BE2C (cell line): Measurements from ENCODE around the gene PHTF1.

ENCODE experiments used
- DNase-seq: peaks from one replicate; pipeline ENCODE4 v3.0.0-alpha.2; 2020
- H3K27me3 ChIP-seq: fragments of 250-450 bp; sonication (Bioruptor Pico); 2 replicates; pipeline ENCODE4 v1.5.1; 2020; ENCODE audit warnings: mild to moderate bottlenecking
- H3K36me3 ChIP-seq: fragments of 250-450 bp; sonication (Bioruptor Pico); 2 replicates; pipeline ENCODE4 v1.5.1; 2020; ENCODE audit warnings: mild to moderate bottlenecking
- H3K4me1 ChIP-seq: fragments of 250-450 bp; sonication (Bioruptor Pico); 2 replicates; pipeline ENCODE4 v1.5.1; 2020
- H3K4me3 ChIP-seq: 2 replicates; pipeline ENCODE4 v1.5.1; 2011; ENCODE audit warnings: low read depth, low read length
- H3K9me3 ChIP-seq: fragments of 250-450 bp; sonication (Bioruptor Pico); 2 replicates; pipeline ENCODE4 v1.5.1; 2020
- CTCF ChIP-seq: IDR thresholded peaks from 2 replicates; pipeline ENCODE4 v1.5.1; 2012; ENCODE audit warnings: mild to moderate bottlenecking, low read depth, low read length

PHTF1 gene

GRCh38 chr1:113669988-113670387, 89.3 kb downstream of the PHTF1 start:
- Histone ChIP-seq H3K4me1 (peaks cover 4% of the 10 kb centered on the region; the same call in 1 of the 2 replicates), H3K4me3 (no peak overlapping the region), H3K36me3 (peaks cover 56% of the 10 kb centered on the region), H3K27me3 (no peaks in the 10 kb centered on the region), H3K9me3 (no peaks in the 10 kb centered on the region)
- peak; percentile 22; the same call in 1 of the 2 replicates for TF ChIP-seq CTCF
- DNase-seq: no peak

GRCh38 chr1:113666126-113666525, 93.2 kb downstream of the PHTF1 start:
- Histone ChIP-seq H3K36me3 (peaks cover 35% of the 10 kb centered on the region), H3K9me3 (no peaks in the 10 kb centered on the region), H3K4me3 (no peak overlapping the region), H3K27me3 (no peaks in the 10 kb centered on the region), H3K4me1 (peaks cover 2% of the 10 kb centered on the region; the same call in 1 of the 2 replicates)
- no peak for DNase-seq
- no peak for TF ChIP-seq CTCF

GRCh38 chr1:113665071-113665470, 94.2 kb downstream of the PHTF1 start:
- no peak overlapping the region for H3K4me3 ChIP-seq
- H3K36me3 ChIP-seq: peaks cover 37% of the 10 kb centered on the region
- no peak for DNase-seq
- no peaks in the 10 kb centered on the region for H3K9me3 ChIP-seq
- TF ChIP-seq CTCF: no peak
- peaks cover 3% of the 10 kb centered on the region; the same call in 1 of the 2 replicates for H3K4me1 ChIP-seq
- H3K27me3 ChIP-seq: no peaks in the 10 kb centered on the region

DNA sequence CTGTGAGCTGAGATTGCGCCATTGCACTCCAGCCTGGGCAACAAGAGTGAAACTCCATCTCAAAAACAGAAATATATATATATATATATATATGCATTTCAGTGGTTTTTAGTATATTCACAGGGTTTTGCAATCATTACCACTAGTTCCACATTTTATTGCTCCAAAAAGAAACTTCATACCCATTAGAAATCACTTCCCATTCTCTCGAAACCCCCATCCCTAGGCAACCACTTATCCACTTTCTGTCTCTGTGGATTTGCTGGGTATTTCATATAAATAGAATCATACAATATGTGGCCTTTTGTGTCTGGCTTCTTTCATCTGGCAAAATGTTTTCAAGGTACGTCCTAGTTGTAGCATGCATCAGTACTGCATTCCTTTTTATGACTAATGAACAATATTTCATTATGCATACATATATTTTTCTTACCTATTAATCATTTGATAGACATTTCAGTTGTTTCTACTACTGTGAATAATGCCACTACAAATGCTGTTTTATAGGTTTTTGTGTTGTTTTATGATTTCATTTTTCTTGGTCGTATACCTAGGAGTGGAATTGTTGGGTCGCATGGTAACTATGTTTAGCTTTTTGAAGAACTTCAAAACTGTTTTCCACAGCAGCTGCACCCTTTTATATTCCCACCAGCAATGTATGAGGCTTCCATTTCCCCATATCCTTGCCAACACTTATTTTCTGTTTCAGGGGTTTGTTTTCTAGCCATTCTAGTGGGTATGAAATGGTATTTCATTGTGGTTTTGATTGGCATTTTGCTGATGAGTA, 95.9 kb downstream of the PHTF1 start:
- H3K36me3 ChIP-seq: peaks cover 37% of the 10 kb centered on the region
- no peak overlapping the region for H3K4me3 ChIP-seq
- no peak for TF ChIP-seq CTCF
- H3K9me3 ChIP-seq: no peaks in the 10 kb centered on the region
- DNase-seq: no peak
- peaks cover 18% of the 10 kb centered on the region for H3K4me1 ChIP-seq
- H3K27me3 ChIP-seq: no peaks in the 10 kb centered on the region

- no peaks in the 10 kb centered on the region for H3K27me3 ChIP-seq
- DNase-seq: no peak
- no peak overlapping the region for H3K4me3 ChIP-seq
- TF ChIP-seq CTCF: no peak
- H3K4me1 ChIP-seq: peaks cover 24% of the 10 kb centered on the region
- H3K36me3 ChIP-seq: peaks cover 28% of the 10 kb centered on the region
- no peaks in the 10 kb centered on the region for H3K9me3 ChIP-seq
Observed at GRCh38 chr1:113662101-113662500, 97.2 kb downstream of the PHTF1 start.

DNA sequence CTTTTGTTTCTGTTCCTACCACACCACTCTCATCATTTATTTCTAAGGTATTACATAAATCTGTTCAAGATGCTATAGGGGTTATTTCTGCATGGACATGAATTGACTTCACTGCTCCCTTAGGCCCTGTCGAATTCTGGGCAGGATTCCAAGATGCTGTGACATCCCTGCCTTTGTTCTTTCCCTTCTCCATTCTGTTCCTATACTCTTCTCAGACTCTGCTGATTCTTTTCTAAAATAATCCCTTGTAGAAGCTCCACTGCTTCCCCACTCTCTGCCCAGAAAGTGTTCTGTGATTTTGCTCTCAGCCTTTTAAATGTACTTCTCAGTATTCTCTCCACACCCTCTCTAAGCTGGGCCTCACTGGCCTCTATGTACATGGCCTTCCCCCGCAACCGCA, 99.2 kb downstream of the PHTF1 start:
- peak; percentile 38 for DNase-seq
- Histone ChIP-seq H3K9me3 (no peaks in the 10 kb centered on the region), H3K4me1 (peaks cover 26% of the 10 kb centered on the region), H3K36me3 (peaks cover 19% of the 10 kb centered on the region), H3K27me3 (no peaks in the 10 kb centered on the region), H3K4me3 (no peak overlapping the region)
- TF ChIP-seq CTCF: no peak
